HG03103 (cell line): ENCODE results near the gene KLF15.

Experiments
- ATAC-seq: cut with Tn5 transposase; IDR thresholded peaks from one replicate; pipeline ENCODE4 v1.9.1; 2021; ENCODE audit warnings: low read depth; ENCODE audit not compliant: unreplicated experiment

KLF15 gene

DNA sequence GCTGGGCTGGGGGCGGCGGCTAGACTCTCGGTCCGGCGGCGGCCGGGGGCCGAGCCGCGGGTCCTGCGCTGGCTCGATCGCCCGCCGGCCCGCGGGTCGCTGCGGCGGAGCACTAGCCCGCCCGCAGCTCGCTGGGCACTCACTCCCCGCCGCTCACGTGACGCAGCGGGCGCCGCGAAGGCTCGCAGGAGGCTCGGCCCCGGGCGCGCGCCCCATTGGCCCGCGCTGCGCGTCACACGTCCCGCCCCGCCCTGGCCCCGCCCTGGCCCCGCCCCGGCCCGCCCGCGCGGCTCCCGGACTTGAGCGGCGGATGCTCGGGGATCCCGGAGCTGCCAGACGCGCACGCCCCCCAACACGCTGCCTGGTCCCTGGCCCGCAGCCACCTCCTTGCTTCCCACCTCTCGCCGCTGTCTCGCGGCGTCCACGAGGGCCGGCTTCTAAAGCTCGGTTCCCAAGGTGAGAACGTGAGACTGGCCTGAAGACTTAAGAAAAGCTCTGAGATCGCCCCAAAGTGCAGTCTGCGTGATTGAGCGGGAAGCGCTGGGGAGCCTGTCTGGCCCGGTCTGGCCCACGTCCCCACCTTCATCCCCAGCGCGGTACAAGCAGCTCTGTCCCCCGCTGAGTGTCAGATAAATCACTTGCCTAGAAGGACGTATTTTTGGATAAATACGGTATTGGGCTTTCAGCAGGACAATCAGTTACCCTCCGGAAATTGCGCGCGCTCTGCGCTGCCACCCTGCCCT is at the start of gene KLF15:
Gene KLF15 (minus strand): TSS at position 114 of the 743 bp plus-strand sequence. CDS start 4,486 bp downstream, outside the sequence.
- ATAC-seq: peak; percentile 87

DNA sequence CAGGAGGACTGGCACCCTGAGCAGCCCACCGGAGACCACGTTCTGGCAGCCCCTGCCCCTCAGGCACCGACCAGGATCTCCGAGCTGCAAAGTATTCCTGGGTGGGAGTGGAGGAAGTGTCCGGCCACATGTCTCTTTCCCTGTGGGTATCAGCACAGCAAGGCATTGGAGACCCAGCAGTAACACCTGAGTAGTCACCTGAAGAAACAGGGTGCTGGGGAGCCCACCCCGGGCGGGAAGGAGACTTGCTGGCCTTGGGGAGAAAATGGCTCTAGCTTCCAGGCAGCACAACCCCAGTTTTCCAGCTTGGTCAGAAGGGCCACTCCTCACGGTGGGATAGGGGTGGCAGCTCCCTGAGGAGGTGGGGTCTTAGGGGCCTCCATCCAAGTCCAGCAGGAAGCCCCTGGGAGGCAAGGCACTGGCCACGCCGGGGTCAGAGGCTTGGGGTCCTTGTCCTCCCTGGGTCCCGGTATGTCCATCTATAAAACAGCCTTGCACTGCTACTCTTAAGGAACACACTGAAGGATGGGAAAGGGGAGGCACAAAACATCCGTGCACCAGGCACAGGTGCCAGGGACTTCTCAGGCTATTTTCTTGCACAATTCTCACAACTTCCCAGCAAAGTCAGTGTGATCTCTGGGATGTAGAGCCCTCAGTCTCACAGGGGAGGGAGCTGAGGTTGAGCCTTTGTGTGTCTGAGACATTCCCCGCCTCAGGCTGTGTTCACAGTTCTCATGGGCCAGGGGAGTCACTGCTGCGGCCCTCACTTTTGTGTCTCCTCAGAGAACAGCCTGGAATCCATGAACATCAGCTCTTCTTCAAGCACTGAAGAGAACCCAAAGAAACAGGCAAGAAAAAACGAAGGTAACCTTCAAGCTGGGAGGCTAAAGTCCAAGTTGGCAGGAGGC is 49.4 kb upstream of the KLF15 start:
- ATAC-seq: no peak

DNA sequence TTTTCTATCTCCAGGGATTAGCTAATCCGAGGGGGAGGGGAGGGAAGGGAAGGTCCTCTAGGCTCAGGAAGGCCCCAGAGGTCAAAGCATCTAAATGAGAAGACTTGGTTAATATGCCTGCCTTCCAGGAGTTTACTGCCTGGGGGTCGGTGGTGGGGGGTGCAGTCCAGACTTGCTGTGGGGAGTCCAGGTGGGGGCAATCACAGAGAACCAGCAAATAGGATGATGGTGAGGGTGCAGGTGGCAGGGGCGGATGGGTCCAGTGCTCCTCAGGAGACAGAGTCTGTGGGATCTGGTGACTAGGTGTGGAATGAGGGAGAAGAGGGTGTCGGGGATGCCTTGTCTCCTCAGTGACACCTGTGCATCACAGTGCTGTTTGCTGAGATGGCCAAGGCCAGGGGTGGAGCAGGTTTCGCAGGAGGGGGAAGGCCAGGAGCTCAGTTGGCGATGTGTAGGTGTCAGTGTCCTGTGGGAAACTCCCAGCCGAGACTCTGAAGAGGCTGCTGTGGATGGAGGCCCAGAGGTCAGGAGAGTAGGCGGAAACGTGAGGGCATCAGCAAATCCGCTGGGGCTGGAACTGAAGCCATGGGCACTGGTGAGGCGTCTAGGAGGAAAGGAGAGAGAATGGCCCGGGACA is 45.6 kb upstream of the KLF15 start:
- ATAC-seq: no peak

DNA sequence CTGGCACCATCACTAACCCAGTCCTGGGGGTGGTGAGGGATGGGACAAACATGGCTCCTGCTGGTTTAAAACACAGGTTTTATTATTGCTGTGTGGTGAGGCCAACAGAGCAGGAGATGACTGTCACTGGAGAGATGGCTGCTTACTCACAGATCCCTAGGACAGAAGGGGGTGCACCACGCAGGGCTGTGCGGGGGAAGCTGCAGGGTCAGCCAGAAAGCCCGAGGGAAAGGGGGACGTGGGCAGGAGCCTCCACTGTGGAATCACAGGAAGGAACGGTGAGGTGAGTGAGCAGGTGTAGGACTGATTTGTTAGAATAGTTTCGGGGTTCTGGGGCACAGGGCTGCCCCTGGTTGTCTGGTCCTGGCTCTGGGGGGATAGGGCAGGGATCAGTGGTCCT is 45.0 kb upstream of the KLF15 start:
- no peak for ATAC-seq

DNA sequence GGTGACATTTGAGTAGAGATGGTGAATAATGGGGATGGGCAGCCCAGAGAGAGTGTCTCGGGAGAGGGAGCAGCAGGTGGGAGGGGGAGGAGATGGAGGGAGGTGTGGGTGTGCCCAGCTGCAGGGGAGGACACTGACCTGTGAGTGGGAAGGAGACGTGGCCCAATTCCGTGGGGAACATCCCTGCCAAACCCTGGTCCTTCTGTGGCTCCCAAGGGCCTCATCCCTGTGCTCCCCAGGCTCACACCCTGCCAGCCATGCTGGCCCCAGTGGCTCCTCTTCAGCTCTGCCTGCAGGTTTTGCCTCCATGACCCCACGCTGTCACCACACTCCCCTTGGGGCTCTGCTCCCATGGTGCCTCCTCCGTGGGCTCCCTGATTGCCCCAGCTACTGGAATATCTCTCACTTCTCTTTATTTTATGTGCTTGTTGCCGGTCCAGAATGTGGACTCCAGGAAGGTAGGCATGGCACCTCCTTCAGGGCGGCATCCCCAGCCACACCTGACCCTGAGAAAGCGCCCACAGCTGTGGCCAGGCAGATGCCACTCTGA is 44.5 kb upstream of the KLF15 start:
- ATAC-seq: no peak

DNA sequence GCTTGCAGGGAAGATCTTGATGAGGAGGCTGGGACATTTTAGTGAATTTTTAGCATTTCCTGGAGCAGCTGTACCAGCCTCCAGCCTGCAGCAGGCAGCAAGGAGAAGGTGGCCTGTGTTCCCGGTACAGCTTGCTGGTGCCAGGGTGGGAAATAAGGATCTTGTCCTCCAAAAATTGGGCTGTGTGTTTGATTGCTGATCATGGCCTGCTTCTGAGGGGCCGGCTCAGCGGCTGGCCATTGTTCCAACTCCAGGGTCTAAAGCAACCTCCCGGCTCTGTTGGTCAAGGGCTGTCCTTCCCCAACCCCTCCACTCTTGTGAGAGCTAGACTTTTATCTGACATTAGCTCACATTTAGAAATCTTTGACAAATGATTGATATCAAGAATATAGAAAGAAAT is 42.5 kb upstream of the KLF15 start:
- no peak for ATAC-seq

DNA sequence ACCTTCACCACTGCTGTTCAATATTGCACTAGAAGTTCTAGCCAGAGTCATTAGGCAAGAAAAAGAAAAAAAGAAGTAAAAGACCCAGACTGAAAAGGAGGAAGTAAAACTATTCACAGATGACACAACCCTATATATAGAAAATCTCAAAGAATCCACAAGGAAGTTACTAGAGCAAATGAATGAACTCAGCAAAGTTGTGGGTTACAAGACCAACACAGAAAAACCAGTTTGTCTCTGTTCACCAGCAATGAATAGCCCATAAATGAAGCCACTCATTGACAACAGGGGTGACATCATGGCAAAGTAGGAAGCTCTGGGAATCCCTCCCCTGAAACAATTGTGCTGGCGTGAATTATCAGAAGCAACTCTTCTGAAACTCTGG is 42.1 kb upstream of the KLF15 start:
- no peak for ATAC-seq

DNA sequence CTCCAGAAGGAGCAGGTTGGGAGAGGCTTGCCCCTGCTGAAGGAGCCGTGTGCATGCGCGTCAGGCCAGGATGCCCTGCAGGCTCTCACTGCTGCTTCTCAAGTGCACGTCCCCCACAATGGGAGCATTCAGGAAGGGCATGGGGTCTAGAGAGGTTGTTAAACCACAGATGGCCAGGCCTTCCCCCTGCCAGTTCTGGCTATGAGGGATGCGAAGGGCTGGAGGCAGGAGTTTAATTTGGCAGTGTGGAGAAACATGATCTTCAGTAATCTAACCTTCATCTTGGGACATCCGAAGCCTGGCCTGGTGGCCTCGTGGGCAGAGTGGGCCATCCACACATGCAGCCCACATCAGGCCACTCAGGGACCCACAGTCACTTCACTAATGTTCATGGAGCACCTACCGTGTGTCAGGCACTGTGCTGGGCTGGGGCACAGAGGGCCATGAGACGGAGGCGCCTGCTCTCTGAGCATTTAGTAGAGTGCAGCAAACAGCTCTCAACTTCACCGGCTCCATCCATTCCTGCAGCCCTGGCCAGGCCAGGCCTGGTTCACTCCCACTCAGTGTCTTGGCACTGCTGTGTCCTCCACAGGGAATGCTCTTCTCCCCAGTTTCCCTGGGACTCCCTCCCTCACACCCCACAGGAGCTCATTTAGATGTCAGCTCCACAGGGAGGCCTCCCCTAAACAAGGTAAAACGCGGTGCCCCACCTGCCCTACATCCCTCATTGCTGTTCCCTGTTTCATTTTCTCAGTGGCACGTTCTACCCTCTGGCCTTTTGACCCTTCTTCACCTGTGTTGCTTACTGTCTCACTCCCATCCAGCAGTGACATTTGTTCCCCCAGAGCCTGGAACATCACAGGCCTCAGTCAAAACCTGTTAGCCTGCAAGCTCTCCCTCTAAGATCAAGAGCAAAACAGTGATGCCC is 41.5 kb upstream of the KLF15 start:
- no peak for ATAC-seq

DNA sequence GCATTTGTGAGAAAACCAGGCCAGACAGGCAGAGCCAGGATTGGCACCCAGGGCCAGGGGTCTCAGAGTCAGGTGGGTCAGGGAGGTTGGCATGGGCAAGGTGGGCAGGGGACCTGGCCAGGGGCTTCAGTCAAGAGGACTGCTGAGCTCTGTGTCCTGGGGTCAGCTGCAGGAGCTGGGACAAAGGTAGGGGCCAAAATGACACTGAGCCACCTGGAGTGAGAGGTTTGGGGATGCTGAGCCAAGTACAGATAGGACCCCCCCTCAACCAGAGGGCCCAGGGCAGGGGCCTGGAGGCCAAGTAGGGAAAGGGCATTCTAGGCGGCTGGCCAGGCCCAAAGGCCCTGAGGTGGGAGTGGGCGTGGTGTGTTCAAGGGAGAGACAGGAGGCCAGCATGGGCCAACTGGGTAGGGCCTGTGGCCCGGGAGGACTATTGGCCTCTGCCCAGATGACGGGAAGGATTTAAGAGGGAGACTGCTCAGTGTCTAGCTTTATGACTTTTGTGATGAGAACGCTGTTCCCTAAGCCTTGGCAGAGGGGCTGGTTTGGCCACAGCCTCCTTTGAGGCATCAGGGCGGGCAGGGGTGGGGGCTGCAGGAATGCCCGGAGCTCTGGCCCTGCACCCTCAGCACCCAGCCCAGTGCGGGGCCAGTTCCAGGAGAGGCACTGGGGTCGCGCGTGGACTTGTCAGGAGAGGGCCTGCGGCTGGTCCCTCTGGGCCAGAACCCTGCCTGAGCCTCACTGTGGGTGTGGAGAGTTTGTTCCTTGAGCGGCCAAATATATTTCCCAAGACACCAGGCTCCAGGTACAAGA is 40.6 kb upstream of the KLF15 start:
- no peak for ATAC-seq

DNA sequence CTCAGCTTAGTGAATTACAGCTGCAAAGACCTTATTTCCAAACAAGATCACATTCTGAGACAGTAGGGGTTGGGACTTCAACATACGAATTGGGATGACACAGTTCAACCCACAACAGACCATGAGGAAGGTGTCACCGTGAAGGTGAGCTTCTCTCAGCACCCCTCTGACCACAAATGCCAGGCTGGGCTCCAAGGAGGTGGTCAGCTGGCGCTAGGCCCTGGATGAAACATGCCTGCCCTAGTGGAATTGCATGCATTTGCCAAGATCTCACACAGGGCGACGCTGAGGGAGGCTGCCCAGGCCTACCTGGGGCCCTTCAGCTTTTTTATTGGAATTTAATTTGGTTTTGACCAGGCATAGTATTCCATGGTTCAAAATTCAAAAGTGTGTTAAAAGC is 39.3 kb upstream of the KLF15 start:
- ATAC-seq: no peak

DNA sequence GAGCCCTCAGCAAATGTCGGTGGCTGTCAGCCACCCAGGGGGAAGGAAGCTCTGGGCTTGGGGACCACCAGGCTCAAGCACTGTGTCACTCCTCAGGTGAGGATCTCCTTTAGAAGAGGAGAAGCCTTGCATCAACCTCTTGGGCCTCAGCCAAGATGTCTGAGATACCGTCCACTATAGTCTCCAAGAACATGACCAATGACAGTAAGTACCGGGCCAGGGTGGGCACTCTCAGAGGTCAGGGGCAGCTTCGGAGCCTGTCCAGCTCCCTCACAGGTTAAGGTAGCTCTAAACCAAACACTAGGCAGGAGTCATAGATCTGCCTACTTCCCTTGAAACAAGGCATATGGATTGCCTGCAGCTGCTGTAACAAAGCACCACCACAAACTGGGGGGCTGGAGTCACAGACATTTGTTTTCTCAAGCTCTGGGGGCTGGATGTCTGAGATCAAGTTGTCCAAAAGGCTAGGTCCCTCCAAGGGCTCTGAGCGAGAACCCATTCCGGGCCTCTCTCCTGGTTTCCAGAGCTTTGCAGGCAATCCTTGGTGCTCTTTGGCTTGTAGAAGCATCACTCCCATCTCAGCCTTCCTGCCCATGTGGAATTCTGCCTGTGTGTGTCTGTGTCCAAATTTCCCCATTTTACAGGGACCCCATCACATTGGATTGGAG is 38.8 kb upstream of the KLF15 start:
- no peak for ATAC-seq

DNA sequence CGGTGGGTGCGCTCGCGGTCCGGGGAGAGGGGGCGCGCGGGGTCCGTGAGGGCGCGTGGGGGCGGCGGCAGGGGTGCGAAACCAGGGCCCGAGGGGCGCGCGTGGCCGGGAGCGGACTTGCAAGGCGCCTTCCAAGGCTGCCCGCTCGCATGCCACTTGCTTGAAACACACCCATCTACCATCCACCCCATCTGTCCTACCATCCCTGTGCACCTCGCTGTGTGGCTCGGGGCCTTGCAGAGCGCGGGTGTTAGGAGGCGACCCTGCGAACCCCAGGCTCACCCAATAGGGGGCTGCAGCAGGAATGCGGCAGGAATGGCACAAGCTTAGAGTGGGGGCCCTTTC is 37.7 kb upstream of the KLF15 start:
- ATAC-seq: no peak

DNA sequence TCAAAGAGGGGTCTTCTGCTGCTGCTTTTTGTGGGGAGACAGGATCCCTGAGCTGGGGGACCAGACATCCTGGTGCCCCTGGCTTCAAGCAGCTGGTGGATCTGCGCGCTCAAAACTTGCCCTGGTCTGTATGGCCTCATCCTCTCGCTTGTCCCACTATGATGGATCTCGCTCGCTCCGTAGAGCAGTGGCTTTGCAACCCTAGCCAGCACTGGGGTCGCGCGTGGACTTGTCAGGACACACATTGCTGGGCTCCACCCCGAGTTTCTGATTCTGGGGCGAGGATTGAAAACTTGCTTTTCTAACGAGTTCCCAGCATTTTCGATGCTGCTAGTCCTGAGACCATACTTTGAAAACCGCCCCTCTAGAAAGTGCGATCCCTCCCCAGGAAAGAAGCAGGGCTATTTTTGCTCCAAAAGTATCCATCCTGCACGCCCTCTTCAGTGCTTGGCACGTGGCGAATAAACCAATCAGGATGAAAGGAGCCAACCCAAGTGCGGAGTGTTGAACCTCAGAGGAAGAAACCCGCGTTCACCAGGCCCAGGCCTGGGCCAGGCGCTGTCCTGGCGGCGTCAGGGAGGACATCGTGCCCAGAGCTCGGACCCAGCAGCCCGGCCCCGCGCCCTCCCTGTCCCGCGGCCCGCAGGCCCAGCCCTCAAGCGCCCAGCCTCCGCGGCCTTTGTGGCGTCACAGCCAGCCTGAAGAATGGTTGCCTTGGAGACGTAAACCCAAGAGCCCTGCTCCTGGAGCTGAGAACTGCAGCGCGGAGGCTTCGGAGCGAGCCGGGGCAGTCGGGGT is 37.2 kb upstream of the KLF15 start, which contains the start of gene CFAP100:
Gene CFAP100 (plus strand): TSS at position 731 of the 798 bp plus-strand sequence. CDS start 1,092 bp downstream, outside the sequence.
- no peak for ATAC-seq

DNA sequence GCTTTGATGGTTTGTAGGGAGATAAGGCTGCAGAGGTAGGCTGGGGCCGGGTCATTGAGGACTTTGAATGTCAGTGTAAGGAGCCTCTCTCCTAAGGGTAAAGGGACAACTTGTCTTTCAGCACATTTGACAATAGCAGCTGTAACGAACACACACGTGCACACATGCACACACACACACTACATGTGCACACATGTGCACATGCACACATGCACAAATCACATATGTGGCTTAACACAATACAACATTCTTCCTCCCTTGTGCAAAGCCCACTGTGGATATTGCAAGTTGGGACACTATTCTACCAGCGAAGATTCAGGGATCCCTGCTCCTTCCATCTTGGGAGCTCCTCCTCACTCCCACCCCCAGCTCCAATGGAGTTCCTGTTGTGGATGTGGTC is 36.4 kb upstream of the KLF15 start:
- no peak for ATAC-seq

DNA sequence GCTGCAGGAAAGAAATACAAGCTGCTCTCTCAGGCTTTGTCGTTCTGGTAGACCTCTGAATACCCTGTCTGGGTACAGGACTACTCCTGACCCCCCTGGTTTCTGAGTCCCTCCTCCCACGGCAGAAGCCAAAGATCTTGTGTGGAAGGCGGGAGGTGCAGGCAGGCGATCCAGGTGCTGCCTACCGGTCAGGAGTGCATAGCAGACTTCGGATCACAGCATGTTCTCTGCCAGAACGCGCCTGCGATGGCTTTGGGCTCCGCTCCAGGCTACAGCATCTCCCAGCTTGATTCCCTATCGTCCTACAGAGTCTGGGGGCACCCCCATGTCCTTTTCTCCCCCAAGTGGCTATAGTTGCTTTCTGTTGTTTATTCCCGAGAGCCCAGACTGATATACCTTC is 35.0 kb upstream of the KLF15 start:
- no peak for ATAC-seq

DNA sequence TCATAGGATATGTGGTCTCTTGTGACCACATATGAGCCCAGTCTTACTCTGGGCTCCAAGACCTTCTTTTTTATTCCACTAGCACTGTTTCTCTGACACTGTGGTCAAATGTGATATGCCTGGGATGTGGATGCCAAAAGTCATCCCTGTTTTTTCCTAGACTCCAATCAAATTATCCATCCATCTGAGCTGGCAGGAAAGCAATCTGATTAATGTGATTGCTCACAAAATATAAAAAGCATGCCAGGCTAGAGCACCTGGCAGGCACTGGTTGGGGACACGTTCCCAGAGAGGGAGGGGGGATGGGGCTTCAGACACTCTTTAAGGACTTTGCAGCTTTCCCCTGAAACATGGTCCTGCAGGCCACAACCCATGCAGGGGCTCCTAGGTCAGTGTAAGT is 34.4 kb upstream of the KLF15 start:
- no peak for ATAC-seq

DNA sequence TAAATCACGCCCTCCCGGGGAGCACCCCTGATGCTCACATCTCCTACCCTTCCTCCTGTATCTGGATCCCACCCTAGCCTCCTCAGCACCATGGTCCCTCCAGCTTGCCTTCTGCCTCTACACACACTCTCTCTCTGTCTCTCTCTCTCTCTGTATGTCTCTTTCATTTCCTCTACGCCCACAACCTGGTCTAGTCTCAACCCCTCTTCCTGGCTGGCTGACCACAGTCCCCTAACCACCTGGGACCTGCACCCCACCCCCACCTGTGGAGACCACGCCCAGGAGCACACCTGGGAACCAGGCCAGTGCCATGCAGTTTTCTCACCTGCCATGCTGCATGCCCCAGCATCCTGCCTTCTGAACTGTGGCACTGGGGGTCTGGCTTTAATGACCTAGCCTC is 33.5 kb upstream of the KLF15 start:
- ATAC-seq: no peak

DNA sequence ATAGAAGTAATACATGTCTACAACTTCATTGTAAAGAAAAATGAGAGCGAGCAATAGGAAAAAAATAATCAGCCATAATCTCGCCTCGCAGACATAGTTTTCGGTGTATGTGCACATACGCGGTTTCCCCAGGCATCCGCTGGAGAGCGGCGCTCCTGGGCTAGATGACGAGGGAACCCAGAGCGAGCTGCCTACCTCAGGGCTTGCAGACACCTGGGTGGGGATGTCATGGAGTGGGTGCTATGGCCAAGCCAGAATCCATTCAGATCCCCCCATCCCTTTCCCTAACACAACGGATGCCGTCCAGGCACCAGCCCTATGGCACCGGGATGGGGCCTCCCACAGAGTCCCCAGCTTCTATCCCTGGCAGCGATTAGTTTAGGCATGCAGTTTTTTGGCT is 33.0 kb upstream of the KLF15 start:
- ATAC-seq: no peak
